Ovary (tissue), 9 donors: ENCODE data around the gene DVL1. TPM values are rescaled to one million over a fixed set of nuclear protein-coding genes. Genes with fewer than 3 reads are reported as not detected.

Experiments
- DNase-seq, 5 donors: peaks; one replicate each; pipeline ENCODE4 v3.0.0-alpha.2; 2019 to 2020
- H3K27ac ChIP-seq, 2 donors: fragments of 200-600 bp; one replicate each; pipeline versions ENCODE4 v1.5.1 to v1.8.0; 2019 to 2022
- H3K27me3 ChIP-seq: fragments of 200-600 bp; one replicate; pipeline ENCODE4 v1.8.0; 2022
- H3K36me3 ChIP-seq: fragments of 200-600 bp; sonication (generic); one replicate; pipeline ENCODE4 v1.5.1; 2019
- H3K4me1 ChIP-seq: one replicate; pipeline ENCODE4 v1.8.1; 2013; ENCODE audit warnings: mild to moderate bottlenecking, moderate library complexity; ENCODE audit not compliant: insufficient read depth
- H3K4me3 ChIP-seq: fragments of 200-600 bp; sonication (generic); one replicate; pipeline ENCODE4 v1.5.1; 2017
- H3K9me3 ChIP-seq, 2 donors: fragments of 200-600 bp in 1 of 2; sonication (generic) in 1 of 2; one replicate each; pipeline versions ENCODE4 v1.5.1 to v1.8.1; 2013 to 2019; ENCODE audit warnings: mild to moderate bottlenecking in 1 of 2, moderate library complexity in 1 of 2
- EP300 ChIP-seq: sonication (generic); formaldehyde crosslinking; IDR thresholded peaks from one replicate; pipeline ENCODE4 v1.6.1; 2017; ENCODE audit warnings: antibody characterized with exemption
- POLR2A ChIP-seq: fragments of 450-650 bp; IDR thresholded peaks from one replicate; pipeline ENCODE4 v1.6.1; 2017; ENCODE audit warnings: antibody characterized with exemption, mild to moderate bottlenecking, moderate library complexity
- WGBS, 3 donors: extraction: QIAGEN DNeasy Blood & Tissue Kit in 1 of 3; methylation state at CpG; one replicate each; pipeline versions ENCODE4 v1.1.5 to v1.1.7; 2013 to 2017; 5-methylcytosine and 5-hydroxymethylcytosine counted together
- intact Hi-C, 4 donors: fragments of 100-400 bp; cut with DNase I; formaldehyde crosslinking; loops; one replicate each; pipeline versions ENCODE4 v1.11.0 to v1.15.1; 2022 to 2023
- polyA plus RNA-seq, 2 donors: library from polyadenylated mRNA; stranded (reverse); fragments of 200-250 nt in 1 of 2; fragments of 350-450 nt in 1 of 2; fragmentation: Illumina TruSeq in 1 of 2; extraction: RNeasy Lipid Tissue Mini Kit (QIAGEN cat#74804) in 1 of 2; gene quantifications; one replicate each; pipeline ENCODE4 v1.2.3, GENCODE V29; 2013 to 2014
- total RNA-seq, 7 donors: library from RNA; depleted of rRNA in 2 of 7; stranded (reverse); fragments of >200 nt in 2 of 7; fragmentation: NEBNext Ultra II Directional in 3 of 7; extraction: Animal tissue kit (Norgen Biotek cat#: 25700) in 3 of 7; gene quantifications; one replicate each; pipeline versions ENCODE4 v1.1.0 to v1.2.4, GENCODE V29; 2016 to 2023
- TF ChIP-seq, protein P1 (sequence below), 3 donors: fragments of 450-650 bp in 2 of 3; fragments of 200-600 bp in 1 of 3; IDR thresholded peaks; one replicate each; pipeline versions ENCODE4 v1.5.1 to v1.8.0; 2016 to 2022; ENCODE audit warnings: antibody characterized with exemption in 3 of 3, mild to moderate bottlenecking in 1 of 3
- donor health status: DM: no; HTN: no; CAD: no; lungs with moderate emphysema.
- donor health status: DM: no; HTN: no; CAD: no.
- donor health status: Bipolar disorder and iron deficiency.
- donor health status: DM: yes; HTN: yes; CAD: no.
- donor health status: DM: no; HTN: no; CAD: no.
- donor health status: DM: yes; HTN: yes; CAD: no.

Gene DVL1
- total and polyA plus RNA-seq, 9 donors, result 2.1 to 85.2 (median 62.5) TPM

DNA sequence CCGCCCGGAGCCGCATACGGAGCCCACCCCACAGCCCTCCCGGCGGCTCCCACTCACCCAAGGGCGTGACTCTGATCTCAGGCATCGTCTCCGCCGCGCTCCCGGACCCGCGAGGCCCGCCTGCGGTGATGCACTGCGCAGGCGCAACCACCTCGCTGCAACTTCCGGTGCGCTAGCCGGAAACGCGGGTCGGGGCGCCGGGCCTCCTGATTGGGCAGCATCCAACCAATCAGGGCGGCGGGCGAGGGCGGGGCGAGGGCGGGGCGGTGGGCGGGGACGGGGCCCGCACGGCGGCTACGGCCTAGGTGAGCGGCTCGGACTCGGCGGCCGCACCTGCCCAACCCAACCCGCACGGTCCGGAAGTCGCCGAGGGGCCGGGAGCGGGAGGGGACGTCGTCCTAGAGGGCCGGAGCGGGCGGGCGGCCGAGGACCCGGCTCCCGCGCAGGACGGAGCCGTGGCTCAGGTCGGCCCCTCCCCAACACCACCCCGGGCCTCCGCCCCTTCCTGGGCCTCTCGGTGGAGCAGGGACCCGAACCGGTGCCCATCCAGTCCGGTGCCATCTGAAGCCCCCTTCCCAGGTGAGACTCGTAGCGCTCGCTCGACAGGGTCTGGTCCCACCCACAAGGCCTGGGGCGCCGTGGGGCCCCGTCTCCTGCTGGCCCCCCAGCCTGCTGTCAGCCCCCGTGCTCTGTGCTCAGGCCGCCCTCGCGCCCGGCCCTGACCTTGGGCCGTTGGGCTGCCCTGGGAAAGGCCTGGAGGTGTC lies 24.5 kb downstream of the DVL1 start, which contains the start of the genes CPTP and INTS11:
CPTP (plus strand) TSS at position 279 of the 764 bp plus-strand sequence. CDS start 2,109 bp downstream, outside the sequence.
INTS11 (minus strand) TSS at position 137 of the 764 bp plus-strand sequence; CDS start at position 85, 52 bp downstream.
- peak; percentile 94 to 97 (median 95) for DNase-seq
- 0 to 1% (median 1%) methylated on average over 1 to 84 of the region's 84 CpGs for WGBS, 3 donors
- intact Hi-C loops, result loop anchor here in 1 of 4 donors (2.0 kb wide), 1 partner anchor 24 kb away; the partner anchor contains the start of gene DVL1
- TF ChIP-seq POLR2A (peak; percentile 70), EP300 (no peak)
- TF ChIP-seq, protein P1, sequence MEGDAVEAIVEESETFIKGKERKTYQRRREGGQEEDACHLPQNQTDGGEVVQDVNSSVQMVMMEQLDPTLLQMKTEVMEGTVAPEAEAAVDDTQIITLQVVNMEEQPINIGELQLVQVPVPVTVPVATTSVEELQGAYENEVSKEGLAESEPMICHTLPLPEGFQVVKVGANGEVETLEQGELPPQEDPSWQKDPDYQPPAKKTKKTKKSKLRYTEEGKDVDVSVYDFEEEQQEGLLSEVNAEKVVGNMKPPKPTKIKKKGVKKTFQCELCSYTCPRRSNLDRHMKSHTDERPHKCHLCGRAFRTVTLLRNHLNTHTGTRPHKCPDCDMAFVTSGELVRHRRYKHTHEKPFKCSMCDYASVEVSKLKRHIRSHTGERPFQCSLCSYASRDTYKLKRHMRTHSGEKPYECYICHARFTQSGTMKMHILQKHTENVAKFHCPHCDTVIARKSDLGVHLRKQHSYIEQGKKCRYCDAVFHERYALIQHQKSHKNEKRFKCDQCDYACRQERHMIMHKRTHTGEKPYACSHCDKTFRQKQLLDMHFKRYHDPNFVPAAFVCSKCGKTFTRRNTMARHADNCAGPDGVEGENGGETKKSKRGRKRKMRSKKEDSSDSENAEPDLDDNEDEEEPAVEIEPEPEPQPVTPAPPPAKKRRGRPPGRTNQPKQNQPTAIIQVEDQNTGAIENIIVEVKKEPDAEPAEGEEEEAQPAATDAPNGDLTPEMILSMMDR (IDR thresholded peaks at IDR 0.05), result no peak
- peak within 1 kb of the TSS; percentile 78 for H3K4me3 ChIP-seq
- H3K4me1 ChIP-seq, result peaks cover 10% of the 10 kb centered on the region
- H3K36me3 ChIP-seq, result no peaks in the 10 kb centered on the region
- H3K27ac ChIP-seq, result peak within 1 kb of the TSS; percentile 1 to 74
- H3K9me3 ChIP-seq, result no peaks in the 10 kb centered on the region
- H3K27me3 ChIP-seq, result no peaks in the 10 kb centered on the region

DNA sequence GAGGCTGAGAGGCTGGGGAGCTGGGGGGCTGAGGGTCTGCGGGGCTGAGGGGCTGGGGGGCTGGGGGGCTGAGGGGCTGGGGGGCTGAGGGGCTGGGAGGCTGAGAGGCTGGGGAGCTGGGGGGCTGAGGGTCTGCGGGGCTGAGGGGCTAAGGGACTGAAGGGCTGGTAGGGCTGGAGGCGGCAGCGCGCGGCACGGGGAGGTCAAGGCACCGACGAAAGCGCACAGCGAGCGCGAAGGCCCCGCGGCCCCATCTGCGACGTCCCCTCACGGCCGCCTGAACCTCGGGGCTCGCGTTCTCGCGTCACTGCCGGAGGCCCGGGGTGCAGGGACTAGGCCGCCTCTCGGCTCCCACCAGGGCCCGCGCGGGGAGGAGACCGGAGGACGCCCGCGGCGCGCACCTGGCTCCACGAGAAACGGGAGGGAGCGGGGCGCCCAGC lies 25.1 kb downstream of the DVL1 start:
- 0 to 1% (median 1%) methylated on average over 2 to 41 of the region's 41 CpGs for WGBS, 3 donors
- Histone ChIP-seq H3K36me3 (no peaks in the 10 kb centered on the region), H3K9me3 (no peaks in the 10 kb centered on the region), H3K27me3 (no peaks in the 10 kb centered on the region), H3K27ac (peak overlapping the region in 1 of 2 donors; percentile 74), H3K4me3 (peak overlapping the region; percentile 78), H3K4me1 (peaks cover 10% of the 10 kb centered on the region)
- TF ChIP-seq, protein P1 (IDR thresholded peaks at IDR 0.05), result no peak
- TF ChIP-seq POLR2A (no peak), EP300 (no peak)
- DNase-seq, result no peak
- intact Hi-C loops, result loop anchor here in 1 of 4 donors (2.0 kb wide), 1 partner anchor 25 kb away; the partner anchor contains the start of gene DVL1

DNA sequence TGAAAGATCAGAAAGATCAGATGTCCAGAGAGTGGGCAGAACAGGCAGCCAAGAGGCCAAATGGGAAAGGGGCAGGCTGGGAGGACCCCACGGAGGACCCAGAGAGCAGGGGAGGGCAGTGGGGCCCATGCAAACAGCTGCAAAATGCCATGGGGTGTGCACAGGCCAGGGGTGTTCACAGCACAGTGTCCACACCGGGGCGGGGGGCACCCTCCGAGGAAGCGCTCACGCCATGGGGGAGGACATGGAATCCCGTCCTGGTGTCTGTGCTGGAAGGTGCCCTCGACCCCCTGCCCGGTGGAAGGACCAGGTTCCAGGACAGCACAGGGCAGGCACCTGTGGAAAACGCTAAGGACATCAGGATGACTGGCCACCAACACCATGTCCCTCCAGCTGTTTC lies 26.3 kb downstream of the DVL1 start:
- no peak overlapping the region for H3K4me3 ChIP-seq
- H3K36me3 ChIP-seq, result no peaks in the 10 kb centered on the region
- H3K27ac ChIP-seq, result no peak overlapping the region
- no peaks in the 10 kb centered on the region for H3K9me3 ChIP-seq
- TF ChIP-seq POLR2A, result no peak
- TF ChIP-seq, protein P1 (IDR thresholded peaks at IDR 0.05), result no peak
- no peak for TF ChIP-seq EP300
- no peak for DNase-seq
- intact Hi-C loops, result no loop called here
- no peaks in the 10 kb centered on the region for H3K27me3 ChIP-seq
- WGBS, 3 donors, result 69 to 74% (median 70%) methylated on average over 10 of the region's 10 CpGs
- H3K4me1 ChIP-seq, result peaks cover 14% of the 10 kb centered on the region

DNA sequence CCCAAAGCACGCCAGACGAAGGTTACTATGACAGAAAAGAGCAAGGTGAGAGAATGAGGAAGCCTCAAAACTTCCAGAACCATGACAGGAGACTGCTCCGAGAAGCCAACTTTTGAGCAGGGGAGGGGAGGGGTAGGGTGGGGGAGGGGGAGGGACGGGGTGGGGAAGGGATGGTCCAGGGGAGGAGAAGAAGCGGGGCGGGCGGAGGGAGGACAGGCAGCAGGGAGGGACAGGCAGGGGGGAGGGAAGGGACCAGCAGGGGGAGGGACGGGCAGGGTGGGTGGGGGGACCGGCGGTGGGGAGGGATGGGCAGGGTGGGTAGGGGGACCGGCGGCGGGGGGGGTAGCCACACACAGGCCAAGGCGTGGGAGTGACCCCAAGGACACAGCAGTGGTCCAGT lies 26.8 kb downstream of the DVL1 start:
- no peak overlapping the region for H3K27ac ChIP-seq
- no peaks in the 10 kb centered on the region for H3K9me3 ChIP-seq
- TF ChIP-seq, protein P1 (IDR thresholded peaks at IDR 0.05), result no peak
- no peak for TF ChIP-seq EP300
- no peak for TF ChIP-seq POLR2A
- no peak overlapping the region for H3K4me3 ChIP-seq
- no peaks in the 10 kb centered on the region for H3K36me3 ChIP-seq
- 29 to 65% (median 52%) methylated on average over 10 to 13 of the region's 14 CpGs for WGBS, 3 donors
- intact Hi-C loops, result no loop called here
- DNase-seq, result no peak
- H3K4me1 ChIP-seq, result peaks cover 15% of the 10 kb centered on the region
- no peaks in the 10 kb centered on the region for H3K27me3 ChIP-seq
